HL-60 (cell line): ENCODE data around the gene TSPO.

Source experiments
- DNase-seq, 2 experiments: peaks; one replicate each; pipeline ENCODE4 v3.0.0-alpha.2; 2010 to 2020; ENCODE audit warnings: low read depth in 1 of 2, low spot score in 1 of 2
- H3K27ac ChIP-seq: fragments of 250-450 bp; sonication (Bioruptor Pico); replicated peaks from 2 replicates; pipeline ENCODE4 v1.5.1; 2020; ENCODE audit warnings: mild to moderate bottlenecking, moderate library complexity
- H3K27me3 ChIP-seq: fragments of 250-450 bp; sonication (Bioruptor Pico); 2 replicates; pipeline ENCODE4 v1.5.1; 2021; ENCODE audit warnings: mild to moderate bottlenecking, moderate library complexity; ENCODE audit not compliant: insufficient read depth, poor library complexity, severe bottlenecking
- H3K4me3 ChIP-seq: replicated peaks from 2 replicates; pipeline ENCODE4 v1.5.1; 2011; ENCODE audit warnings: mild to moderate bottlenecking, control low read depth, low read length; ENCODE audit not compliant: insufficient read depth
- CTCF ChIP-seq: IDR thresholded peaks from one replicate; pipeline ENCODE4 v1.5.1; 2011; ENCODE audit warnings: low read length, control low read depth, inconsistent platforms; ENCODE audit not compliant: insufficient read depth
- GABPA ChIP-seq: IDR thresholded peaks from 2 replicates; pipeline ENCODE4 v1.6.1; 2012; ENCODE audit warnings: low read depth
- POLR2AphosphoS5 ChIP-seq: IDR thresholded peaks from 2 replicates; pipeline ENCODE4 v1.6.1; 2012; ENCODE audit warnings: low read depth
- REST ChIP-seq: IDR thresholded peaks from 2 replicates; pipeline ENCODE4 v1.6.1; 2012; ENCODE audit warnings: low read depth; ENCODE audit not compliant: insufficient replicate concordance
- SPI1 ChIP-seq: IDR thresholded peaks from 2 replicates; pipeline ENCODE4 v1.6.1; 2012; ENCODE audit warnings: low read depth, mild to moderate bottlenecking, borderline replicate concordance

Gene TSPO

GRCh38 chr22:43205748-43206508, 54.6 kb downstream of the TSPO start:
- TF ChIP-seq REST (no peak), GABPA (no peak), POLR2AphosphoS5 (no peak), SPI1 (no peak), CTCF (no peak)
- no peak for DNase-seq
- Histone ChIP-seq H3K27ac (no peak overlapping the region), H3K4me3 (no peak overlapping the region), H3K27me3 (no peaks in the 10 kb centered on the region)

- H3K27ac ChIP-seq: no peak overlapping the region
- no peak for DNase-seq
- no peaks in the 10 kb centered on the region for H3K27me3 ChIP-seq
- no peak overlapping the region for H3K4me3 ChIP-seq
- TF ChIP-seq REST (no peak), POLR2AphosphoS5 (no peak), CTCF (no peak), GABPA (no peak)
Measured at GRCh38 chr22:43206509-43207161, 55.3 kb downstream of the TSPO start.

GRCh38 chr22:43207386-43207785, 56.0 kb downstream of the TSPO start:
- no peak for DNase-seq
- Histone ChIP-seq H3K27ac (no peak overlapping the region), H3K4me3 (no peak overlapping the region), H3K27me3 (no peaks in the 10 kb centered on the region)
- no peak for TF ChIP-seq SPI1
- TF ChIP-seq POLR2AphosphoS5: no peak

GRCh38 chr22:43207849-43208702, 56.7 kb downstream of the TSPO start:
- Histone ChIP-seq H3K27ac (no peak overlapping the region), H3K27me3 (no peaks in the 10 kb centered on the region), H3K4me3 (no peak overlapping the region)
- no peak for DNase-seq
- no peak for TF ChIP-seq POLR2AphosphoS5
- TF ChIP-seq REST: no peak
- no peak for TF ChIP-seq SPI1
- TF ChIP-seq GABPA: no peak
- TF ChIP-seq CTCF: no peak
